Hippocampal formation (tissue), 2 donors: ENCODE results near the gene TM7SF3.
A peak's percentile ranks its signal among the peaks of the same experiment; 100 is the strongest.

Experiments
- DNase-seq, 2 donors: peaks; one replicate each; lab custom pipeline; 2025; lab: John Stamatoyannopoulos, UW

TM7SF3 gene

GRCh38 chr12:27015730-27016076 is 1.5 kb upstream of the TM7SF3 start:
- DNase-seq = peak in 1 of 2 donors; percentile 49

- DNase-seq = no peak
These were observed 910 bp upstream of the TM7SF3 start for GRCh38 chr12:27014859-27015729.

- DNase-seq = peak in 1 of 2 donors; percentile 22
These were observed 536 bp downstream of the TM7SF3 start for GRCh38 chr12:27013611-27014084.

- DNase-seq = no peak
These were observed 1.3 kb downstream of the TM7SF3 start for GRCh38 chr12:27012982-27013255.

DNA sequence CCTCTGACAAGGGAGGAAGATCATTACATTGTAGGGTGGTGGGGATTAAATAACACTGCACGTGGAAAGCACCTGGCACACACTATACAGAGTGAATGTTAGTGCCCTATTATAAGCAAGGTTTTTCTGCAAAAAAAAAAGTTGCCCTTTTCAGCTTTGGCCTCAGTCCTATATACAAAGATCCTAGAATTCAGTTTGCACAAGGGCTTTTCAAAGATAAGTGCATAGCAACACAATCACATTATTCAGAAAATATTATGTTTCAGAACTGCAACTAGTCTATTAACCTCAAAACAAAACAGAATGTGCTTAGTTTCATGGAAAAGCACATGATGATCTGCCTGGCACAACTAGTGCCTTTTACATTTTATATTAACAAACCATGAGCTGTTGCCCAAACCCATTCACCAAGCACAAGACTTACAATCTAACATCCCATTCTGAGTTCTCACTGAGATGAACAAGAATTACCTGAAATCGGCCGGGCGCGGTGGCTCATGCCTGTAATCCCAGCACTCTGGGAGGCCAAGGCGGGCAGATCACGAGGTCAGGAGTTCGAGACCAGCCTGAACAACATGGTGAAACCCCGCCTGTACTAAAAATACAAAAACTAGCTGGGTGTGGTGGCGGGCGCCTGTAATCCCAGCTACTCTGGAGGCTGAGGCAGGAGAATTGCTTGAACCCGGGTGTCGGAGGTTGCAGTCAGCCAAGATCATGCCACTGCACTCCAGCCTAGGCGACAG is 1.8 kb downstream of the TM7SF3 start:
- DNase-seq = peak in 1 of 2 donors; percentile 42

DNA sequence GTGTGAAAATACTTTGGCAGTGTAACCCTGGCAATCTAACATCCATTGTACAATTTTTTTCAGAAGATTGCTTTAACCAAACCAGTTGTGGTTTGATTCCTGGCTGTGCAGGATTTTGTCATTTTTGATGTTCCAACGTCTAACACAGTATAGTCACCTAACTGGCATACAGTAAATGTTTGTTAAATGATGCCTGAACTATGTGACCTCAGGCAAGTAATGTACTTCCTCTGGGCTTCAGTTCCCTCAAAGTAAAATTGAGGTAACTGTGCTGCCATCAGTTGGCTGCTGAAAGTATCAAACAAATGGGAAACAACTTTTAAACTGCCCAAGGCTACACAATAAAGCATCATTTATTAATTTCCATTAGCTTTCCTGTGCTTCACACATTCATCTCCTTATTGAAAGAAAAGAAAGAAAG is 4.3 kb downstream of the TM7SF3 start:
- no peak for DNase-seq

DNA sequence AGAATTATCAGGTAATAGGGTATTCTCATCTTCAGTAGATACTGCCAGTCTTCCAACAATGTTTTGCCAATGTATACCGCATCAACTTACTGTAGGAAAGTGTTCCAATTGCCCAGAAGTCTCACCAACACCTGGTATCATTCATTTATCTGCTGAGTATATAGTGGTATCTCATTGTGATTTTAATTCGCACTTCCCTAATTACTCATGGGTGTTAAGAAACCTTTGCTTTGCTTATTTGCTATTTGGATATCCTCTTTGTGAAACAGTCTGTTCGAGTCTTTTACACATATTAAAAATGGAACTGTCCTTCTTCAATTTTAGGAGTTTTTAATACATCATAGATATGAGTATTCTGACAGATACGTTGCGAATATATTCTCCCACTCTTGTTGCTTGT is 6.1 kb downstream of the TM7SF3 start:
- DNase-seq = no peak

GRCh38 chr12:27006797-27007467 is 7.3 kb downstream of the TM7SF3 start:
- no peak for DNase-seq

DNA sequence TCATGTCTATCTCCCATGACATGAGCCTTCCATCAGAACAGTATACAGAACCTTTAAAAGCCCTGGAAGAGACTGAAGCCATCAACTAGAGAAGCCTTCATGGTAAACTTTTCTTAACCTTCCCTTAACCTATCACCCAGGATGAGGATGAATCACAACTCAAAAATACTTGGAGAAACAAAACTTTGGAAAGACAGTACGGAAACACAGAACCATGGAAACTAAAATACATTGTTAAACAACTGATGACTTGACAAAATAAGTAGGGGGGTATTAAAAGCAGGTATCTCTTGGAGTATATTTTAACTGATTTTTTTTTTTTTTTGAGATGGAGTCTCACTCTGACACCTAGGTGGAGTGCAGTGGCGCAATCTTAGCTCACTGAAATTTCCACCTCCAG is 8.7 kb downstream of the TM7SF3 start:
- no peak for DNase-seq

GRCh38 chr12:27003421-27004381 is 10.5 kb downstream of the TM7SF3 start:
- no peak for DNase-seq

DNA sequence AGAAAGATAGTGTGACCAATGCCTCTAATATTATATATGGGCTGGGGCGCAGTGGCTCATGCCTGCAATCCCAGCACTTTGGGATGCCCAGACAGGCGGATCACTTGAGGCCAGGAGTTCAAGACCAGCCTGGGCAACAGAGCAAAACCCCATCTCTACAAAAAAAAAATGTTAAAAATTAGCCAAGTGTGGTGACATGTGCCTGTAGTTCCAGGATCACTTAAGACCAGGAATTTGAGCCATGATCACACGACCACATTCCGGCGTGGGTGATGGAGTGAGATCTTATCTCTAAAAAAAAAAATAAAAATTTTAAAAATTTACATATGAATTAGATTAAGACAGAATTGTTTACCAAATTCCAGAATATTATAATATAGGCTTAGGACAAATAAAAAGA is 12.0 kb downstream of the TM7SF3 start:
- DNase-seq = no peak

- no peak for DNase-seq
These were observed 12.5 kb downstream of the TM7SF3 start for GRCh38 chr12:27001663-27002062.

DNA sequence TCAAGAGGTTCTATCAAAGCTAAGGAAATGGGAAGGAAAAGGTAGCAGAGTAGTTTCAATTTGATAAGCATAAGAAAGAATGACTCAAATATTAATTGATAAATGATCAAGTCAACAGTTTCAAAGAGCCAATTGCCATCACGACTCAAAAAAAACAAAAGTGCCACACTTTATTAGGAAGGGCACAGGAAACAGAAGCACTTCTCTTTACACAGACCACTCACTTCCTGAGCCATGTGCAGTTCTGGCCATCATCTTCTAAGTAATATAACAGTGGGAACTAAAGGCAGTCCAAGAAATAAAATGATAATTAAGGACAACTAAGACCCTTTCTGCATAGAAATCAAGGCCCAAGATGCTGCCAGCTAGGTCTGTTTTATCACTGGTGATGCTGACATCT is 13.2 kb downstream of the TM7SF3 start:
- DNase-seq = no peak

DNA sequence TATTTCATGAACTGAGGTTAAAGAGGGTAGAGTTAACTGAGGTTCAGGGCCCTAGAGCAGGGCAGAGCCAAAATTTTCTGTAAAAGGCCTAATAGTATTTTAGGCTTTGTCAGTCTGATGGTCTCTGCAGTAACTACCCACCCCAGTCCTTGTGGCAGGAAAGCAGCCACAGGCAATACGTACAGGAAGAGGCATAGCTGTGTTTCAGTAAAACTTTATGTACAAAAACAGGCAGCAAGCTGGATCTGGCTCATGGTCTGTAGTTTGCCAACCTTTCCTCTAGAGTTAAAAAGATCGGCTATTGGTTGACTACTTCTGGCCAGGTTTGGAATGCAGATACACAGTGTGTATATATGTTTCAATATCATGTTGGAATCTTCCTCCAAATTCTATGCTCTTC is 17.2 kb downstream of the TM7SF3 start:
- no peak for DNase-seq

DNA sequence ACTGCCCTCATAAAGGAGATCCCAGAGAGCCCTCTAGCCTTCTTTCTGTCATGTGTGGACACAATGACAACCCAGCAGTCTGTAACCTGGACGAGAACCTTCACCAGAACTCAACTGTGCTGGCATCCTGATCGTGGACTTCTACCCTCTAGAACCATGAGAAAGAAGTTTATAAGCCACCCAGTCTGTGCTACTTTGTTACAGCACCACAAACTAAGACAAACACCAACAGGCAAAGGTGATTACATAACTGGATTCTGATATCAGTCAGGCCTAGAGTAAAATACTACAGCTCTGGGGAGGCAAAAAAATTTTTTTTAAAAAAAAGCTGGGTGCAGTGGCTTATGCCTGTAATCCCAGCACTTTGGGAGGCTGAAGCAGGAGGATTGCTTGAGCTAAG is 18.5 kb downstream of the TM7SF3 start:
- no peak for DNase-seq

DNA sequence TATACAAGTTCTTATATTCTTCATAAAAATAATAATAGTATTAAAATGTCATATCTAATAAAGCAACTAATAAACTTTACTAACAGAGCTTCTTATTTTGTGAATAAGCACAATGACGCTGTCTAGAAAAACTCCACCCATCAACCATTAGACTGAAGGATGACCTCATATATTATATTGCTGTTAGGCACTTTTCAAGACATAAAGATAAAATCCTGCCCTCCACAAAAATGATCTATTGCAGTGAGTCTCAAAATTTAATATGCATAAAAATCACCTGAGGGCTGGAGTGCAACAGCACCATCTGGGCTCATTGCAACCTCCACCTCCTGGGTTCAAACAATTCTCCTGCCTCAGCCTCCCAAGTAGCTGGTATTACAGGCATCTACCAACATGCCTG is 20.1 kb downstream of the TM7SF3 start:
- DNase-seq = no peak

- no peak for DNase-seq
These were observed 22.4 kb downstream of the TM7SF3 start for GRCh38 chr12:26991826-26992225.

- DNase-seq = no peak
These were observed 24.3 kb downstream of the TM7SF3 start for GRCh38 chr12:26989873-26990272.

- DNase-seq = no peak
These were observed 25.5 kb downstream of the TM7SF3 start for GRCh38 chr12:26988703-26989102.

- no peak for DNase-seq
These were observed 26.4 kb downstream of the TM7SF3 start for GRCh38 chr12:26987634-26988424.

- DNase-seq = no peak
These were observed 31.3 kb downstream of the TM7SF3 start for GRCh38 chr12:26982866-26983265.
